ENCODE measurements around the gene GNG12. TPM values are rescaled to one million over a fixed set of nuclear protein-coding genes. Genes with fewer than 3 reads are reported as not detected.

GNG12 gene
- total RNA-seq, 1 donor from 2014 or later = 18.5 TPM

DNA sequence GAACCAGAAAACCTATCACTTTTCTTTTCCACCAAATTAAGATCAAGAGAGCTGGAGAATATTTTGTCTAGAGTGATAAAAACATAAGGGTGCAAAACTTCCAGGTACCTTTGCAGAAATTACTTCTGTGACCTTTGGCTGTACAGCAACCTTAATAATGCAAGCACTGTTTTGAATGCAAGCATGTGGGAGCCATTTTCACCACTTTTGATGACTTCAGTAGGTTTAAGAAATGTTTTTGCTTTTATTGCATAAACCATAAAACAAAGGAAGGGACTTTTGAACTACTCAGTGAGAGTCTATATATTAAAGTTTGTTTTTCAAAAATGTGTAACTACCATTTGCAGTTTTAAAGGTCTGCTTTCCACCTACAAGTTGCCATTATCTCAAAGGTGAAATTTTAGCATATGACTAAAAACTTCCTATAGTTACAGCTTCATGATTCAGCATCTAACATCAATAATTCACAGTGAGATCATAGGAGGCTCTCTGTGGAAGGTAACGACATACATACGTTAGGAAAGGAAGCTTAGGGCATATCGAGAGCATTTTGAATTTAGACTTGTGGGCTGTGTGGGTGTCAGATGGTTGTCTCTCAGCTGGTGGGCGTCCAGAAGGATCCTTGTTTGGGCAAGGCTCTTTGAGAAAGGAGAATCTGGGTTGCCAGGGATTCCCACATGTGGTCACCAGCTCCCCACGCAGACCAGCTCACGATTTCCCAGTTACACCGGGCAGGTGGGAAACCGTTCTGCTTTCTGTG is 149.3 kb downstream of the GNG12 start:
- peaks cover 6% of the 10 kb centered on the region for H3K36me3 Mint-ChIP-seq (ENCODE audit: low read depth)
- no peaks in the 10 kb centered on the region for H3K9me3 Mint-ChIP-seq
- DNase-seq (ENCODE audit: low read depth, low spot score) = no peak
- H3K4me1 Mint-ChIP-seq = peaks cover 25% of the 10 kb centered on the region
- TF ChIP-seq, protein P1, sequence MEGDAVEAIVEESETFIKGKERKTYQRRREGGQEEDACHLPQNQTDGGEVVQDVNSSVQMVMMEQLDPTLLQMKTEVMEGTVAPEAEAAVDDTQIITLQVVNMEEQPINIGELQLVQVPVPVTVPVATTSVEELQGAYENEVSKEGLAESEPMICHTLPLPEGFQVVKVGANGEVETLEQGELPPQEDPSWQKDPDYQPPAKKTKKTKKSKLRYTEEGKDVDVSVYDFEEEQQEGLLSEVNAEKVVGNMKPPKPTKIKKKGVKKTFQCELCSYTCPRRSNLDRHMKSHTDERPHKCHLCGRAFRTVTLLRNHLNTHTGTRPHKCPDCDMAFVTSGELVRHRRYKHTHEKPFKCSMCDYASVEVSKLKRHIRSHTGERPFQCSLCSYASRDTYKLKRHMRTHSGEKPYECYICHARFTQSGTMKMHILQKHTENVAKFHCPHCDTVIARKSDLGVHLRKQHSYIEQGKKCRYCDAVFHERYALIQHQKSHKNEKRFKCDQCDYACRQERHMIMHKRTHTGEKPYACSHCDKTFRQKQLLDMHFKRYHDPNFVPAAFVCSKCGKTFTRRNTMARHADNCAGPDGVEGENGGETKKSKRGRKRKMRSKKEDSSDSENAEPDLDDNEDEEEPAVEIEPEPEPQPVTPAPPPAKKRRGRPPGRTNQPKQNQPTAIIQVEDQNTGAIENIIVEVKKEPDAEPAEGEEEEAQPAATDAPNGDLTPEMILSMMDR (conservative IDR thresholded peaks at IDR 0.05) = no peak
- H3K27me3 Mint-ChIP-seq (ENCODE audit: low read depth) = no peaks in the 10 kb centered on the region
- H3K27ac Mint-ChIP-seq (ENCODE audit: unreplicated experiment) = no peak overlapping the region
- peak overlapping the region; percentile 99 for H3K4me3 Mint-ChIP-seq

DNA sequence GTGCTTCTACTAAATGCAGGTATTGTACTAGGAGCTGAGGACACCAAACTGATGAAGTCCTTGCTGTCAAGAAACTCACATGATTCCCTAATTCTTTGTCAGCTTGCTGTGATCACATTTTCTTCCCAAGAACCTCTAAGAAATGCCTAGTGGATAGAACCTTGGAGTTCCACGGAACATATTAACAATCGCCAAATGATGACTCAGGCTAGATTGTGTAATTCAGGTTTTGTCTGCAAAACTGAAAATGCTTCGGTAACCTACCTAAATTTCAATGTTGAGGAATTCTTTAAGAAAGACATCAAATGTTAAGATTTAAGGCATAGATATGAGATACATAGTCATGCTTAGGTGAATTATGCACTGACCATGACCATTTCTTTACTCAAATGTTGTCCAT is 150.0 kb downstream of the GNG12 start:
- Mint-ChIP-seq H3K4me3 (no peak overlapping the region), H3K27me3 (ENCODE audit: low read depth) (no peaks in the 10 kb centered on the region), H3K27ac (ENCODE audit: unreplicated experiment) (no peak overlapping the region), H3K36me3 (ENCODE audit: low read depth) (peaks cover 4% of the 10 kb centered on the region), H3K4me1 (peaks cover 25% of the 10 kb centered on the region), H3K9me3 (no peaks in the 10 kb centered on the region)
- DNase-seq (ENCODE audit: low read depth, low spot score) = no peak
- TF ChIP-seq, protein P1 (conservative IDR thresholded peaks at IDR 0.05) = no peak

DNA sequence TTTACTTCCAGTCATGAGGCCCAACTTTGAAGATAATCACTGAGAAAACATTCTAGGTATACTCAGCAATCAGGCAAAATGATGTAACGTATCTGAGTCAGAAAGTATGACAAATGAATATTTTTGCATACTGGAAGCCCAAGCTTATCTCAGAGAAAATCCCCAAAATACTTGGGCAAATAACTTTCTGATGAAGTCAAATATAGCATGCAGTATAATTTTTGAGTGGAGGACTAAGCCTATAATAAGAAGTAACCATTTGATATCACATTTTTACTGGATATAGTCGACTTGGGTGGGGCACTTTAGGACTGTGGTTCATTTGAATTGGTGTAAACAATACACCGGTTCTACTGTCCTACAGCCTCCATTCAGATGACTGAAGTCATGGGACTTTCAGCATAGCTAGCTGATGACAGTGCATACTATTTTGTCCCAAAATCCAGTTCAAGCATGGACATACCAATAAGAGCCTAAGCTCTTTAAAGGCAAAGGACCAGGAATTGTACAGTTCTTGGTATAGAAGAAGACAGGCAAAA is 150.5 kb downstream of the GNG12 start:
- DNase-seq (ENCODE audit: low read depth, low spot score) = no peak
- Mint-ChIP-seq H3K4me3 (no peak overlapping the region), H3K9me3 (no peaks in the 10 kb centered on the region), H3K27ac (ENCODE audit: unreplicated experiment) (no peak overlapping the region), H3K4me1 (peaks cover 23% of the 10 kb centered on the region), H3K36me3 (ENCODE audit: low read depth) (peaks cover 2% of the 10 kb centered on the region), H3K27me3 (ENCODE audit: low read depth) (no peaks in the 10 kb centered on the region)
- TF ChIP-seq, protein P1 (conservative IDR thresholded peaks at IDR 0.05) = no peak

DNA sequence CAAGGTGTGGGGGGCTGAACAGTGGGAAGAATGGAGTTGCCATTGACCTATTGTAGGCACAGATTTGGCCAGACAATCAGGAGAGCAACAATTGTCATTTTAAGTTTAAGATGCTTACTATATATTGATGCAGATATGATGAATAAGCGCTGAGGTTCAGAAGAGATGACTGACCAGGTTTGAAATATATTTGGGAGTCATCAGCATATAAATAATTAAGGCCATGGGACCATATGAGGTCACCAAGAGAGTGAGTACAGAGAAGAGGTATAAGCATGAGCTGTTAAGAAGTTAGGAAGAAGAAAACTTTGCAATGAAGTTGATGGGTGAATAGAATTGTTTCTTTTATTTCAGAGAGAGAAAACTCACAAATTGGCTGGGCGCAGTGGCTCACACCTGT is 152.8 kb downstream of the GNG12 start:
- Mint-ChIP-seq H3K36me3 (ENCODE audit: low read depth) (no peaks in the 10 kb centered on the region), H3K4me1 (peaks cover 12% of the 10 kb centered on the region), H3K4me3 (no peak overlapping the region), H3K27ac (ENCODE audit: unreplicated experiment) (no peak overlapping the region), H3K9me3 (no peaks in the 10 kb centered on the region), H3K27me3 (ENCODE audit: low read depth) (no peaks in the 10 kb centered on the region)
- TF ChIP-seq, protein P1 (conservative IDR thresholded peaks at IDR 0.05) = no peak
- DNase-seq (ENCODE audit: low read depth, low spot score) = no peak

DNA sequence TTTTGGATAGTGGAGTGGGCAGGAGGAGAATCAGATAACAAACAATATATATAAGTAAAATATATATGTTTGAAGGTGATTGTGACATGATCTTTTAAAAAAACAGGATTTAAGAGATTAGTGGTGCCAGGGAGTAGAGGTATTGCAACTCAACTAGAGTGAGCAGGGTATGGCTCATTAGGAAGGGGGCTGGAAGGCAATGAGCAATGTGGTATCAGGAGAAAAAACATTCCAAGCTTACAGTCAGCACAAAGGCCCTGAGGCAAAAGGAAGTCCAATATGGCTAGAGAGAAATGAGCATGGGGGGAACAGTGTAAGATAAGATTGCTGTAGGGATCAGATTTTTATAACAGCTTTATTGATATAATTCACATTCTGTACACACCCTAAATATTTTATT is 153.6 kb downstream of the GNG12 start:
- Mint-ChIP-seq H3K27me3 (ENCODE audit: low read depth) (no peaks in the 10 kb centered on the region), H3K4me3 (no peak overlapping the region), H3K27ac (ENCODE audit: unreplicated experiment) (no peak overlapping the region), H3K4me1 (peaks cover 8% of the 10 kb centered on the region), H3K36me3 (ENCODE audit: low read depth) (no peaks in the 10 kb centered on the region), H3K9me3 (no peaks in the 10 kb centered on the region)
- TF ChIP-seq, protein P1 (conservative IDR thresholded peaks at IDR 0.05) = no peak
- no peak for DNase-seq (ENCODE audit: low read depth, low spot score)

Measured in neural crest cell (in vitro differentiated cells).